Upper lobe of right lung (tissue), 1 donor: ENCODE results near the gene DNAJB8. TPM values are rescaled to one million over a fixed set of nuclear protein-coding genes. Genes with fewer than 3 reads are reported as not detected.

ENCODE experiments used
- ATAC-seq: fragments of 200-7000 bp; cut with Tn5 transposase; one replicate; pipeline ENCODE4 v1.9.1; 2020; ENCODE audit warnings: mild to moderate bottlenecking, moderate library complexity
- DNase-seq: peaks from one replicate; pipeline ENCODE4 v3.0.0-alpha.2; 2020
- H3K27ac ChIP-seq: fragments of 200-600 bp; one replicate; pipeline ENCODE4 v1.8.0; 2022
- H3K27me3 ChIP-seq: fragments of 200-600 bp; one replicate; pipeline ENCODE4 v1.8.0; 2022; ENCODE audit warnings: mild to moderate bottlenecking
- H3K36me3 ChIP-seq: fragments of 200-600 bp; one replicate; pipeline ENCODE4 v1.8.0; 2022
- H3K4me1 ChIP-seq: fragments of 200-600 bp; one replicate; pipeline ENCODE4 v1.8.0; 2022
- H3K4me3 ChIP-seq: fragments of 200-600 bp; one replicate; pipeline ENCODE4 v1.8.0; 2022; ENCODE audit warnings: mild to moderate bottlenecking
- H3K9me3 ChIP-seq: fragments of 200-600 bp; one replicate; pipeline ENCODE4 v1.8.0; 2022
- CTCF ChIP-seq: fragments of 200-600 bp; IDR thresholded peaks from one replicate; pipeline ENCODE4 v1.8.0; 2022; ENCODE audit warnings: antibody characterized with exemption
- intact Hi-C: fragments of 100-400 bp; cut with DNase I; formaldehyde crosslinking; loops from one replicate; pipeline ENCODE4 v1.11.0; 2022
- long read RNA-seq: library from polyadenylated mRNA; unstranded; transcript quantifications from one replicate; pipeline ENCODE4 v2.0.0, GENCODE V29; 2021
- total RNA-seq: library from RNA; stranded (reverse); fragmentation: NEBNext Ultra II Directional; extraction: Animal tissue kit (Norgen Biotek cat#: 25700); gene quantifications from one replicate; pipeline ENCODE4 v1.2.1, GENCODE V29; 2021
- donor health status: DM: no; HTN: yes; CAD: no; lungs with severe emphysema.

The DNAJB8 gene
- total RNA-seq: not detected
- long read RNA-seq: 0 reads

- no peaks in the 10 kb centered on the region for H3K4me1 ChIP-seq
- no peak within 1 kb of the TSS for H3K27ac ChIP-seq
- H3K4me3 ChIP-seq: no peak within 1 kb of the TSS
- no peak for DNase-seq
- no peaks in the 10 kb centered on the region for H3K36me3 ChIP-seq
- no peaks in the 10 kb centered on the region for H3K9me3 ChIP-seq
- H3K27me3 ChIP-seq: no peaks in the 10 kb centered on the region
- TF ChIP-seq CTCF: no peak
- ATAC-seq: no peak
- intact Hi-C loops: no loop called here
Observed at GRCh38 chr3:128466840-128467541, at the start of gene DNAJB8. Gene DNAJB8, minus strand, starts transcription at chr3:128466890. Its CDS starts 3,645 bp downstream, at chr3:128463245.

GRCh38 chr3:128515967-128516366 is 49.3 kb upstream of the DNAJB8 start:
- ATAC-seq: no peak

GRCh38 chr3:128508852-128509251 is 42.2 kb upstream of the DNAJB8 start:
- DNase-seq (no peak), ATAC-seq (no peak)
- H3K9me3 ChIP-seq: no peaks in the 10 kb centered on the region
- no peak overlapping the region for H3K4me3 ChIP-seq
- no peak overlapping the region for H3K27ac ChIP-seq
- H3K36me3 ChIP-seq: no peaks in the 10 kb centered on the region
- TF ChIP-seq CTCF: no peak
- H3K4me1 ChIP-seq: no peaks in the 10 kb centered on the region
- intact Hi-C loops: no loop called here
- H3K27me3 ChIP-seq: no peaks in the 10 kb centered on the region

More at GRCh38 chr3:128515967-128516366, 49.3 kb upstream of the DNAJB8 start:
- DNase-seq: no peak
- H3K27me3 ChIP-seq: no peaks in the 10 kb centered on the region
- TF ChIP-seq CTCF: no peak
- intact Hi-C loops: no loop called here
- no peaks in the 10 kb centered on the region for H3K4me1 ChIP-seq
- no peak overlapping the region for H3K4me3 ChIP-seq
- H3K36me3 ChIP-seq: no peaks in the 10 kb centered on the region
- no peaks in the 10 kb centered on the region for H3K9me3 ChIP-seq
- no peak overlapping the region for H3K27ac ChIP-seq

- ATAC-seq: no peak
- TF ChIP-seq CTCF: no peak
- H3K36me3 ChIP-seq: no peaks in the 10 kb centered on the region
- no peak for DNase-seq
- no peaks in the 10 kb centered on the region for H3K4me1 ChIP-seq
- no peaks in the 10 kb centered on the region for H3K9me3 ChIP-seq
- H3K27me3 ChIP-seq: peaks cover 4% of the 10 kb centered on the region
- H3K27ac ChIP-seq: no peak overlapping the region
- H3K4me3 ChIP-seq: no peak overlapping the region
- intact Hi-C loops: no loop called here
Observed at GRCh38 chr3:128506754-128507153, 40.1 kb upstream of the DNAJB8 start.

GRCh38 chr3:128505771-128506170 is 39.1 kb upstream of the DNAJB8 start:
- no peak overlapping the region for H3K27ac ChIP-seq
- no peak for TF ChIP-seq CTCF
- H3K4me1 ChIP-seq: no peaks in the 10 kb centered on the region
- intact Hi-C loops: no loop called here
- ATAC-seq: no peak
- H3K27me3 ChIP-seq: peaks cover 14% of the 10 kb centered on the region
- H3K4me3 ChIP-seq: no peak overlapping the region
- H3K36me3 ChIP-seq: no peaks in the 10 kb centered on the region
- no peak for DNase-seq
- no peaks in the 10 kb centered on the region for H3K9me3 ChIP-seq
